Left renal pelvis (tissue), 4 donors: ENCODE measurements around the gene WDR91. TPM values are rescaled to one million over a fixed set of nuclear protein-coding genes. Genes with fewer than 3 reads are reported as not detected.

ENCODE experiments used
- DNase-seq, 4 donors: peaks; one replicate each; pipeline ENCODE4 v3.0.0-alpha.2; 2013; ENCODE audit warnings: low read depth in 4 of 4, low spot score in 3 of 4
- polyA plus RNA-seq, 4 donors: library from polyadenylated mRNA; unstranded; fragments of 120-200 nt; gene quantifications; one replicate each; pipeline ENCODE4 v1.2.1, GENCODE V29; 2013; ENCODE audit not compliant: insufficient read length in 4 of 4

Gene WDR91
- polyA plus RNA-seq: 10 to 100 TPM; 16.3 to 58.5 (median 44.7) TPM

- peak in 3 of 4 donors; percentile 82 to 84 (median 83) for DNase-seq
These were observed at the start of gene WDR91 for GRCh38 chr7:135211179-135211945. WDR91 (minus strand) TSS chr7:135211526; CDS start chr7:135211502, 24 bp downstream.

- DNase-seq: no peak
These were observed 49.1 kb upstream of the WDR91 start for GRCh38 chr7:135260470-135260869.

- no peak for DNase-seq
These were observed 48.4 kb upstream of the WDR91 start for GRCh38 chr7:135259702-135260101.

GRCh38 chr7:135258585-135258984 is 47.3 kb upstream of the WDR91 start:
- DNase-seq: no peak

DNA sequence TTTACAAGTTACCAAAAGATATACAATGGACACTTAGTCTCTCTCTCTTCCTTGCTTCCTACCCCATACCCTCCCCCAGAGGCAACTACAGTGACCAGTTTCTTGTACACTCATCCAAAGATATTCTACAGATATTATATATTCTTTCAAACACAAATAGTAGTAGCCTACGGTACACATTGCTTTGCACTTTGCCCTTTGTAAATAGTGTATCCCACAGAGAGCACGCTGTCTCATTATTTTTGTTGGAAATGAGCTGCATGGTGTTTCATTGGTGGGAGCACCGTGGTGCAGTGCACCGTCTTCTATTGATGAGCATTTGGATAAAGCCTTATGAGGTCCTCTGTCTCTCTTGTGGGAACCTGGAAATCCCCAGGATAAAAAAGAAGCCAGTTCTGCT is 46.5 kb upstream of the WDR91 start:
- no peak for DNase-seq

DNA sequence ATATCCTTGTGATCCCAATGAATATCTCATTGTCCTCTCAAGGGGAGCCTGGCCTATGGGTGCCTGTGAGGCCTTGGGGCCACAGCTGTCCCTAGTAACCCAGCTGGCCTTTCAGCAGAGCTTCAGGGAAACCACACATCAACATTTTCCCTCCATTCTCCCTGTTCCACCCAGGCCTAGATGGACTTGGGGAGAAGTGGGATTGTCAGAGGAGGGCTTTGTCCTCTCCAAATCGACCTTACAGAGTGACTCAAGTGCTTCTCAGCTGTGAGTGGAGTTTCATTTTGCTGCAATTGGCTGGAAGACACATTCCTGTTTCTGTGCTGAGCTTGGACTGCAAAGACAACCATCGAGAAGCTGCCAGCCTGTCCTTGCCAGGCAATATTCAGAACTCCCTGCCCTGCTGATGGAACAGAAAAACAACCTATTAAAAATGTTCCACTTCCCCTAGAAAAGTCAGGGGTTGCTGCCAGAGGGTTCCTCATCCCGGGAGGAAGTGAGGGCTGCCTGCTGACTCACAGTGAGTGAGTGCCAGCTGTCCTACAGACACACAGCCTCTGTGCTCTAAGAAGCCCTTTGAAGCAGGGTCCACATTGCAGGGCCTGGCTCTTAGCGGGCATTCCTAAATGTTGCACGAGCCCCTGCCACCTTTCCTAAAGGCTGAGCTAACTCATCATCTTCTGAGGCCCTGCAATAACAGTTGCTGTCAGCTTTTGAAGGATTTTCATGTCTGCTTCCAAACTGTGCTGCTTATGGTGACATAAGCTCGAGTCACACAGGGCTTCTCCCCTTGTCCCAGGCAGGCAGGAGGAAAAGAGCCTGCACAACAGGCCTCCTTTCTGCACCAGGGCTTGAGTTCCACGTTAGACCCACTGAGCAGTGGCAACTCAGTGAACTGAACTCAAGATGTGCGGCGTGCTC is 42.8 kb upstream of the WDR91 start:
- DNase-seq: no peak

- DNase-seq: no peak
These were observed 40.4 kb upstream of the WDR91 start for GRCh38 chr7:135251496-135252391.

- DNase-seq: no peak
These were observed 37.2 kb upstream of the WDR91 start for GRCh38 chr7:135248546-135248945.

DNA sequence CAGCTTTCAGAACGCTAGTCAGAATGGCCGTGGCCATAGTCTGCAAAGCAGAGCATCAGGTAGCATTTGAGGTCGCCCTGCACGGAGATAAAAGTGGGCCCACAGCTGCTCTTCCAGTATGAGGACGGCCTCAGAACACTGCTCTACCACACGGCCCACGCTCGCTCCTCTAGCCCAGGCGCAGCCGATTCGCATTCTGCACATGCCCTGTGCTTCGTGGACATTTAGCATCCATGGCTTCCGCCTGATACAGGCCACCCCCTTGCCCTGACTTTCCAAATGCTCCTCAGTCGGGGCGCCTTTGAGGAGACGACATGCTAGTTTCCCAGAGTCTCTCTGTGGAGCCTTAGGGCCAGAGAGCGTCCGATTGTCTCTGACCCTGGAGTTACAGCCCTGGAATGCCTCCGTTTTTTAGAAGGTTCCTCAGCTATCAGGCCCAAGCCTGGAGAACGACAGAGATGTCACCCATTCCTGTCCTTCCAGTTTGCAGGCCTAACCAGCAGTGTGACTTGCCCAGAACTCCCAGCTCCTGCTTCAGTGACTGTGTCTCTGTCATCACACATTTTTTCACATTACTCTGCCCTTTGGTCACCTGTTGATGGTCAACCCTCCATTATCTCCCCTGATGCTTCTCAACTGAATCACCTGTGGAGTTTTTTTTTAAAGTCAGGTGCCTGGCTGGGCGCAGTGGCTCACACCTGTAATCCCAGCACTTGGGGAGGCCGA is 36.6 kb upstream of the WDR91 start:
- no peak for DNase-seq

DNA sequence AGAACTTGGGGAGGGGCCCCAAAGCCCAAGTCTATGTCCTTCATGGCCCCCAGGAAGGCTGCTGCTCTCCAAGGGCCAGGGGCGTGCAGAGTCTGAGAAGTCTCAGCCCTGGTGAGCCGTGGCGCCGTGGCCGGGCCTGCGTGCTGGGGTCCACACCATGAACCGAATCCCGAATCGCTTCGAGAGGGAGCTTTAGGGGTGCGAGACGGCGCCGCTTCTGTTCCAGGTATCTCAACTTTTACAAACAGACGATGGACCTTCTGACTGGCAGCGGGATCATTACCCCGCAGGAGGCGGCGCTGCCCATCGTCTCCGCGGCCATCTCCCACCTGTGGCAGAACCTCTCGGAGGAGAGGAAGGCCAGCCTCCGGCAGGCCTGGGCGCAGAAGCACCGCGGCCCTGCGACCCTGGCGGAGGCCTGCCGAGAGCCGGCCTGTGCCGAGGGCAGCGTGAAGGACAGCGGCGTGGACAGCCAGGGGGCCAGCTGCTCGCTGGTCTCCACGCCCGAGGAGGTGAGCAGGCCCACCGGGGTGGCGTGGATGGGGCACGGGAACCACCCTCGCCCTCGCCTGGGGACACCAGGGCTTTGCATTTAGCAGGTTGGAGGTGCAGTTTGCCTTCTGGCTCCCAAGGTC is 35.0 kb upstream of the WDR91 start:
- DNase-seq: no peak

DNA sequence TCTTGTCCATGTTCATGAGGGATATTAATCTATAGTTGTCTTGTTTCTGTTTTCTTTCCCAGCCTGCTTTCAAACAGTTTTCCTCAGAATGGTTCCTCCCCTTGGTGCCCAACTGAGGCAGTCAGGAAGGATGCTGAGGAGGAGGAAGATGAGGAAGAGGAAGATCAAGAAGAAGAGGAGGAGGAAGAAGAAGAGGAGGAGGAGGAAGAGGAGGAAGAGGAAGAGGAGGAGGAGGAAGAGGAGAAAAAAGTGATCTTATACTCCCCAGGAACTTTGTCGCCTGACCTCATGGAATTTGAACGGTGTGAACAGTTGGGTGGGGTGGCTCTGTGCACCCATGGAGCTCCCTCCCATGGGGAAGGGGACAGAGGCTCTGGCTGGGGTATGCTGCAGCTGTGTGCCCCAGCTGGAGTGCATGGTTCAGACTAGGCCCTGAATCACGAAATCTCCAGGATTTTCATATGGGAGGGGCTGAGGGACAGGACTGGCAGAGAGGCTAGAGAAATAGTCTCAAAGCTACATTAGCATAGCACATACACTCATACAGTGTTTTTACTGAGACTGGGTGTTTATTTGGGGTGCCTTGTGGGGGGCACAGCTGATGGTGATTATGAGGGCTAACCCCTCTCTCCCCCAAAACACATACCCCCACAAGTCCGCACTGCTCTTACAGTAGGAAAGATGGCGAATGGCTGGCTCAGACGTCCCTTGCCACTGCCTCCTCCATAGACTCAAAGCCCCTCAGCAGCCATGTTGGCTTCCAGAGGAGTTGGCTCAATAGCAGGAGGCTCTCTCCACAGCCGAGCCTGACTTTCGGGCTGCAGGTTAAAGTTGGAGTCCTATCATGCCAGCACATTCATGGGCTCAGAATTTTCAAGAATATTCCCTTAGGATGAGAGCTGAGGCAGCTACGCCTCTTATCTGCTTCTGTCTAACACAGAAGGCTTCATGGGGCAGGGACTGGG is 34.2 kb upstream of the WDR91 start:
- DNase-seq: no peak

GRCh38 chr7:135242096-135242684 is 30.9 kb upstream of the WDR91 start:
- no peak for DNase-seq

GRCh38 chr7:135240441-135240840 is 29.1 kb upstream of the WDR91 start:
- DNase-seq: no peak

- no peak for DNase-seq
These were observed 27.9 kb upstream of the WDR91 start for GRCh38 chr7:135239263-135239662.

DNA sequence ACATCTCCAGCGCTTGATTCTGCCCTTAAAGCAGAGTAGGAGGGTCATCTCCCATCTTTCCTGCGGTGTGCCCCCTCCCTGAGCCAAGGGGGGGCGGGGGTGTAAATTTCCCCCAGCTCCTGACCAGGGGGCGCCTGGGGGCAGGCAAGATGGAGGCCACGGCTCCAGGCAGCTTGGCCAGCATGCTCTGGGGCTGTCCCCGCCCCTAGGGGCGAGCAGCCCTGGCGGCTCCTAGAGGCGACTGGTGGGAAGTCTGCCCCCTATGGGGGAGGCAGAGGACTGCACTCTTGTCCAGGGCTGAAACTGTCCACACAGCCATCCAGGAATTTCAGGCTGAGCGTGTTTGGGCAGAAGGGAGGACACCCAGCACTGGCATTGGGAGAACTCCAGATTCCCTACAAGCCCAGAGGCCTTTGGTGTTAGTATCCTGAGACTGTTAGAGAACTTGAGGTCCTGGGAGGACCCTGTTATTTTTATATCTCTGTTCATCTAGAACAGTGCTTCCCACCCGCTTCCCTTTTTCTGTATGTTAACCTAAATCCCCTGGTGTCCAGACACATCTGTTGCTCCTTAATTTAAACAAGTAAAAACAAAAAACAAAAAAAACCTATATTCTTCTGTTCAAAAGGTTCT is 26.9 kb upstream of the WDR91 start:
- no peak for DNase-seq

DNA sequence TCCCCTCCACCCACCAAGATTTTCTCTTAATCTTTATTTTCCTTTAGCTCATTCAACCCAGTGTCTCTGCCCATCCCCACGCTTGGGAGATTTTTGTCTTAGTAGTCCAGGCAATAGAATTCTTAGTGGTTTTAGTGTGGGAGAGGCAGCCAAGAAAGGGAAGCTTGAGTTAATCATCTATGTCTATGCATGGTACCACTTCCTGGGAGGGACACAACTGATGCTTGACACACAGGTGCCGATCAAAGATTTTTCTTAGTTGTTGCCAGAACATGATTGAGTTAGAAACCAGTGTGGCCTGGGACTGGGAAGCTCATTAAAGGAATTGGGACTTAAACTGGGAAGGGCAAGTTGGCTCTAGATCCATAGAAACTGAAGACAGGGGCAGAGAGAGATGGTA is 25.4 kb upstream of the WDR91 start:
- DNase-seq: no peak

GRCh38 chr7:135235841-135236240 is 24.5 kb upstream of the WDR91 start:
- no peak for DNase-seq
